ENCODE data around the gene SLC25A13.

Gene SLC25A13

GRCh38 chr7:96253441-96253840, 68.5 kb downstream of the SLC25A13 start:
- TF ChIP-seq, protein P1, sequence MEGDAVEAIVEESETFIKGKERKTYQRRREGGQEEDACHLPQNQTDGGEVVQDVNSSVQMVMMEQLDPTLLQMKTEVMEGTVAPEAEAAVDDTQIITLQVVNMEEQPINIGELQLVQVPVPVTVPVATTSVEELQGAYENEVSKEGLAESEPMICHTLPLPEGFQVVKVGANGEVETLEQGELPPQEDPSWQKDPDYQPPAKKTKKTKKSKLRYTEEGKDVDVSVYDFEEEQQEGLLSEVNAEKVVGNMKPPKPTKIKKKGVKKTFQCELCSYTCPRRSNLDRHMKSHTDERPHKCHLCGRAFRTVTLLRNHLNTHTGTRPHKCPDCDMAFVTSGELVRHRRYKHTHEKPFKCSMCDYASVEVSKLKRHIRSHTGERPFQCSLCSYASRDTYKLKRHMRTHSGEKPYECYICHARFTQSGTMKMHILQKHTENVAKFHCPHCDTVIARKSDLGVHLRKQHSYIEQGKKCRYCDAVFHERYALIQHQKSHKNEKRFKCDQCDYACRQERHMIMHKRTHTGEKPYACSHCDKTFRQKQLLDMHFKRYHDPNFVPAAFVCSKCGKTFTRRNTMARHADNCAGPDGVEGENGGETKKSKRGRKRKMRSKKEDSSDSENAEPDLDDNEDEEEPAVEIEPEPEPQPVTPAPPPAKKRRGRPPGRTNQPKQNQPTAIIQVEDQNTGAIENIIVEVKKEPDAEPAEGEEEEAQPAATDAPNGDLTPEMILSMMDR (IDR thresholded peaks at IDR 0.05; ENCODE audit: low read depth, low read length), result no peak
- no peak overlapping the region for H3K4me3 ChIP-seq (ENCODE audit: low read depth, low read length)
- no peak for DNase-seq (ENCODE audit: low read depth, low spot score)
- in situ Hi-C loops (cut with HindIII; ENCODE audit: low sequenced_read_pairs), result no loop called here

- no peak for DNase-seq (ENCODE audit: low read depth, low spot score)
- no peak overlapping the region for H3K4me3 ChIP-seq (ENCODE audit: low read depth, low read length)
- in situ Hi-C loops (cut with HindIII; ENCODE audit: low sequenced_read_pairs), result no loop called here
- TF ChIP-seq, protein P1 (IDR thresholded peaks at IDR 0.05; ENCODE audit: low read depth, low read length), result no peak
These were observed 71.0 kb downstream of the SLC25A13 start for GRCh38 chr7:96250776-96251361.

DNA sequence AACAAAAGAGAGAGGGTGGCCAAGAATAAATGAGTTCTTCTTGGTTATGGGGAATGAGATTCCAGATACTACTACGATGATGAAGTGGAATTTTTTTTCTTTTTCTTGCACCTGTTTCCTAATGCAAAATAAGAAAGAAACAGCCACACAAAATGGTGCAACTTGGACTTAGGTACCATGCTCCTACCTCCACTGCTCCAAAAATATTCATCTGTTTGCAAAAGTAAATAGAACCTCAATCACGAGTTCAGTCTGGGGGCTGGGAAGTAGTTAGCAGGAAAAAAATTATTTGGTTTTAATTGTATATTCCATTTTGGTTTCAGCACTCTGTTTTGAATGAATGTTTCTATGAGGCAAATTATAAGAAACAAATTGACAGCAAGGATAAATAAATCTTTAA, 73.5 kb downstream of the SLC25A13 start:
- TF ChIP-seq, protein P1 (IDR thresholded peaks at IDR 0.05; ENCODE audit: low read depth, low read length), result no peak
- DNase-seq (ENCODE audit: low read depth, low spot score), result no peak
- in situ Hi-C loops (cut with HindIII; ENCODE audit: low sequenced_read_pairs), result no loop called here
- H3K4me3 ChIP-seq (ENCODE audit: low read depth, low read length), result no peak overlapping the region

- in situ Hi-C loops (cut with HindIII; ENCODE audit: low sequenced_read_pairs), result no loop called here
- TF ChIP-seq, protein P1 (IDR thresholded peaks at IDR 0.05; ENCODE audit: low read depth, low read length), result no peak
- no peak for DNase-seq (ENCODE audit: low read depth, low spot score)
- no peak overlapping the region for H3K4me3 ChIP-seq (ENCODE audit: low read depth, low read length)
These were observed 75.0 kb downstream of the SLC25A13 start for GRCh38 chr7:96246919-96247318.

DNA sequence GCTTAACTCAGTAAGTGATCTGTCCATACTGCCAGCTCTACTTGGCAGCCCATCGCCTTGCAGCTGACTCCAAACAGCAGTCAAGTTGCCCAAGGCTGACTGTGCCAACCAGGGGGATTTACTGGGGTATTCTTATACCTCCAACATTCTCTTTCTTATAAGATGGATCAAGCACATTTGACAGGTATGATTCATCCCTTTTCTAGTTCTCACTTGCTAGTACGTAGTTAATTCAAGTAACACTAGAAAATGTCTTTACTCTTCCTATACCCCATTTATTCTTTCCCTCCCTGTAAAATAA, 77.0 kb downstream of the SLC25A13 start:
- H3K4me3 ChIP-seq (ENCODE audit: low read depth, low read length), result no peak overlapping the region
- in situ Hi-C loops (cut with HindIII; ENCODE audit: low sequenced_read_pairs), result no loop called here
- no peak for DNase-seq (ENCODE audit: low read depth, low spot score)
- TF ChIP-seq, protein P1 (IDR thresholded peaks at IDR 0.05; ENCODE audit: low read depth, low read length), result no peak

DNA sequence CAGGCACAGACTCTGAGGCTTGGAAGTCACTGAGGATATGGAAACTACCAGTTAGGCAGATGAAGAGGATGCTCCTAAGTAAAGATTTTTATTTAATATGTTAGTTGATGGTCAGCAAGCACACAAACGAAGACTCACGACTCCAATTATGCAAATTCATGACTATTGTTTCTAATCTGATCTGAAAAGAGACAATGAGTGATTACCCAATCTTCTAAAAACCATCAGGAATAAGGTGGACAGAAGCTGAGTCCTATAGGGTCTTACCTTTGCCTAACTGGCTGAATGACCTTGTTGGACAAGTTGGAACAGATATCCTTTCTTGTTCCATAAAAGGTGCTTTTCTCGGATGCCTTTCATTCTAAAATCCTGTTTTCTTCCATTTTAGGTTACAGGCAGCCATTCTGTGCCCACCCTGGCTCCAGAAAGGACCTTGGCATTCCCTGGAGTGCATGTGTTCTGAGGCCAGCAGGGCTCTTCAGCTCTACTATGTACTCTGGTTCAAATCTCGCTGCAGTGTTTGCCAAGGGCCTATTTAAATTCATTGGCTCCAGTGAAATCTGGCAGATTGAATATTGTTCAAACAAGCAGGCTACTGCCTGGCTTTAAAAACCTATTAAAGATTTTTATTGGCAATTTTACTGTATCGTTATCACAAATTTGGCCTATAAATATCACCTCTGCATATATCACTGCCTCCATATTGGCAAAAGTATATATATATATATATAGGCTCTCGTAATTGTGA, 77.5 kb downstream of the SLC25A13 start:
- in situ Hi-C loops (cut with HindIII; ENCODE audit: low sequenced_read_pairs), result no loop called here
- H3K4me3 ChIP-seq (ENCODE audit: low read depth, low read length), result no peak overlapping the region
- TF ChIP-seq, protein P1 (IDR thresholded peaks at IDR 0.05; ENCODE audit: low read depth, low read length), result no peak
- no peak for DNase-seq (ENCODE audit: low read depth, low spot score)
